A549 (cell line): ENCODE results near the gene CPPED1. TPM values are rescaled to one million over a fixed set of nuclear protein-coding genes. Genes with fewer than 3 reads are reported as not detected.

ENCODE experiments used
- ATAC-seq, 2 experiments: fragments of 200-7000 bp in 1 of 2; fragments of >200 bp in 1 of 2; cut with Nextera tagmentation in 1 of 2; cut with Tn5 transposase in 1 of 2; 3 replicates each; pipeline versions ENCODE4 v1.8.0 to v1.9.1; 2018 to 2020; ENCODE audit warnings: mild to moderate bottlenecking in 1 of 2, moderate library complexity in 1 of 2
- CTCF ChIA-PET: fragments of 300-600 bp; sonication (Branson Sonifier 250); formaldehyde crosslinking; extraction: SDS; loops from one replicate; lab custom pipeline; 2021; ENCODE audit warnings: antibody characterized with exemption, inconsistent platforms; lab: Yijun Ruan, JAX
- POLR2A ChIA-PET: fragments of 350-600 bp; formaldehyde crosslinking; extraction: SDS; loops from one replicate; lab custom pipeline; 2021; ENCODE audit warnings: antibody characterized with exemption, inconsistent platforms; lab: Yijun Ruan, JAX
- DNase-seq, 2 experiments: peaks; one replicate each; pipeline versions ENCODE4 v3.0.0 to v3.0.0-alpha.2; 2011 to 2016; ENCODE audit warnings: low read depth in 1 of 2, low spot score in 1 of 2
- FAIRE-seq: peaks from 2 replicates; lab custom pipeline; 2011; peaks lifted over from hg19 to GRCh38; lab: Jason Lieb, UNC
- H3K27ac ChIP-seq, 2 experiments: fragments of >200 bp; sonication (Bioruptor Twin); formaldehyde crosslinking; 3 replicates each; pipeline ENCODE4 v1.5.1; 2016 to 2017
- H3K4me1 ChIP-seq: fragments of >200 bp; sonication (Bioruptor Twin); formaldehyde crosslinking; 3 replicates; pipeline ENCODE4 v1.6.1; 2016
- H3K4me2 ChIP-seq: fragments of >200 bp; sonication (Bioruptor Twin); formaldehyde crosslinking; 3 replicates; pipeline ENCODE4 v1.6.1; 2016
- H3K4me3 ChIP-seq: fragments of >200 bp; sonication (Bioruptor Twin); formaldehyde crosslinking; 3 replicates; pipeline ENCODE4 v1.5.1; 2016
- H3K9me3 ChIP-seq: fragments of >200 bp; sonication (Bioruptor Twin); formaldehyde crosslinking; 3 replicates; pipeline ENCODE4 v1.6.1; 2016
- BCL3 ChIP-seq: fragments of >200 bp; sonication (Bioruptor Twin); formaldehyde crosslinking; IDR thresholded peaks from 3 replicates; pipeline ENCODE4 v1.6.1; 2016
- CBX8 ChIP-seq: fragments of 200-600 bp; sonication (generic); IDR thresholded peaks from 2 replicates; pipeline ENCODE4 v1.6.1; 2016
- EHF ChIP-seq: fragments of 250-450 bp; sonication (Bioruptor Pico); IDR thresholded peaks from 2 replicates; pipeline ENCODE4 v1.5.0; 2020; ENCODE audit warnings: mild to moderate bottlenecking
- EHMT2 ChIP-seq: fragments of 200-600 bp; sonication (generic); IDR thresholded peaks from 2 replicates; pipeline ENCODE4 v1.6.1; 2016; ENCODE audit warnings: antibody characterized with exemption, low read depth, mild to moderate bottlenecking, moderate library complexity
- EP300 ChIP-seq, 2 experiments: fragments of >200 bp; sonication (Bioruptor Twin); formaldehyde crosslinking; IDR thresholded peaks; 2 replicates in 1 of 2; 3 replicates in 1 of 2; pipeline ENCODE4 v1.6.1; 2016 to 2017
- HOXA7 ChIP-seq: fragments of 250-450 bp; sonication (Bioruptor Pico); IDR thresholded peaks from 2 replicates; pipeline ENCODE4 v1.5.0; 2020; ENCODE audit warnings: mild to moderate bottlenecking, moderate library complexity
- HOXB13 ChIP-seq: fragments of 250-450 bp; sonication (Bioruptor Pico); IDR thresholded peaks from 2 replicates; pipeline ENCODE4 v1.5.0; 2020; ENCODE audit warnings: low read depth, mild to moderate bottlenecking, moderate library complexity
- JUN ChIP-seq, 2 experiments: fragments of >200 bp; sonication (Bioruptor Twin); formaldehyde crosslinking; IDR thresholded peaks; 2 replicates in 1 of 2; 3 replicates in 1 of 2; pipeline ENCODE4 v1.6.1; 2016 to 2017
- KDM1A ChIP-seq: fragments of 200-600 bp; sonication (generic); IDR thresholded peaks from 2 replicates; pipeline ENCODE4 v1.6.1; 2016; ENCODE audit warnings: low read depth, mild to moderate bottlenecking
- MAFK ChIP-seq: fragments of 450-650 bp; IDR thresholded peaks from 2 replicates; pipeline ENCODE4 v1.6.1; 2014; ENCODE audit not compliant: partially characterized antibody
- MAZ ChIP-seq: fragments of 150-350 bp; IDR thresholded peaks from 2 replicates; pipeline ENCODE4 v1.6.1; 2014; ENCODE audit warnings: antibody characterized with exemption, low read depth, low read length, borderline replicate concordance
- MYC ChIP-seq: IDR thresholded peaks from 2 replicates; pipeline ENCODE4 v1.6.1; 2012; ENCODE audit warnings: mild to moderate bottlenecking, inconsistent platforms, low read length, improper control_type of control experiment, borderline replicate concordance
- PHF8 ChIP-seq: fragments of 200-600 bp; sonication (generic); IDR thresholded peaks from 2 replicates; pipeline ENCODE4 v1.6.1; 2016; ENCODE audit warnings: low read depth, mild to moderate bottlenecking, antibody characterized with exemption, moderate library complexity, borderline replicate concordance
- POLR2AphosphoS2 ChIP-seq: conservative IDR thresholded peaks from 2 replicates; pipeline ENCODE4 v1.6.1; 2012; ENCODE audit warnings: low read length, improper control_type of control experiment, inconsistent platforms
- RARB ChIP-seq: fragments of 250-450 bp; sonication (Bioruptor Pico); IDR thresholded peaks from 2 replicates; pipeline ENCODE4 v1.8.0; 2021; ENCODE audit warnings: mild to moderate bottlenecking, moderate library complexity
- RCOR1 ChIP-seq: fragments of 150-350 bp; IDR thresholded peaks from 2 replicates; pipeline ENCODE4 v1.6.1; 2014; ENCODE audit warnings: antibody characterized with exemption, low read length, low read depth
- RFX5 ChIP-seq: fragments of 450-650 bp; IDR thresholded peaks from 2 replicates; pipeline ENCODE4 v1.7.1; 2014; ENCODE audit warnings: antibody characterized with exemption, mild to moderate bottlenecking, moderate library complexity
- RNF2 ChIP-seq: fragments of 200-600 bp; sonication (generic); IDR thresholded peaks from 2 replicates; pipeline ENCODE4 v1.6.1; 2016; ENCODE audit warnings: low read depth, mild to moderate bottlenecking, antibody characterized with exemption, moderate library complexity, borderline replicate concordance
- TFCP2L1 ChIP-seq: fragments of 250-450 bp; sonication (Bioruptor Pico); IDR thresholded peaks from 2 replicates; pipeline ENCODE4 v1.5.0; 2021; ENCODE audit warnings: mild to moderate bottlenecking
- USF2 ChIP-seq: fragments of 450-650 bp; IDR thresholded peaks from 2 replicates; pipeline ENCODE4 v1.6.1; 2014; ENCODE audit warnings: antibody characterized with exemption
- WGBS: methylation state at CpG from one replicate; pipeline ENCODE4 v1.1.6; 2017; ENCODE audit errors: missing lambda C conversion rate; 5-methylcytosine and 5-hydroxymethylcytosine counted together
- polyA plus RNA-seq, 4 experiments: library from polyadenylated mRNA; depleted of rRNA in 3 of 4; stranded (reverse); fragments of >200 nt; fragmentation: RNase III in 1 of 4; extraction: RNeasy Plus Mini Kit Qiagen cat#74134 plus additional on column Dnase treatment in 1 of 4; gene quantifications; 2 replicates in 3 of 4; 3 replicates in 1 of 4; pipeline ENCODE4 v1.2.3, GENCODE V29; 2011 to 2017
- TF ChIP-seq, protein P1 (sequence below): IDR thresholded peaks from 2 replicates; pipeline ENCODE4 v1.6.1; 2012; ENCODE audit warnings: low read depth, borderline replicate concordance
- TF ChIP-seq, protein P2 (sequence below): fragments of 200-600 bp; sonication (generic); IDR thresholded peaks from 2 replicates; pipeline ENCODE4 v1.6.1; 2016; ENCODE audit warnings: antibody characterized with exemption, mild to moderate bottlenecking, moderate library complexity
- TF ChIP-seq, protein P3 (sequence below): fragments of 250-450 bp; sonication (Bioruptor Pico); IDR thresholded peaks from 2 replicates; pipeline ENCODE4 v1.5.0; 2021; ENCODE audit warnings: mild to moderate bottlenecking, moderate library complexity, borderline replicate concordance
- TF ChIP-seq, protein P4 (sequence below): fragments of >200 bp; sonication (Bioruptor Twin); formaldehyde crosslinking; IDR thresholded peaks from 2 replicates; pipeline ENCODE4 v1.6.1; 2016
- TF ChIP-seq, protein P5 (sequence below): fragments of 150-350 bp; IDR thresholded peaks from 2 replicates; pipeline ENCODE4 v1.6.1; 2014; ENCODE audit warnings: low read depth, mild to moderate bottlenecking, low read length

Gene CPPED1
- polyA plus RNA-seq, 2 of the 4 experiments (the other 2 are of a cell fraction): 16.1 to 30.5 TPM

DNA sequence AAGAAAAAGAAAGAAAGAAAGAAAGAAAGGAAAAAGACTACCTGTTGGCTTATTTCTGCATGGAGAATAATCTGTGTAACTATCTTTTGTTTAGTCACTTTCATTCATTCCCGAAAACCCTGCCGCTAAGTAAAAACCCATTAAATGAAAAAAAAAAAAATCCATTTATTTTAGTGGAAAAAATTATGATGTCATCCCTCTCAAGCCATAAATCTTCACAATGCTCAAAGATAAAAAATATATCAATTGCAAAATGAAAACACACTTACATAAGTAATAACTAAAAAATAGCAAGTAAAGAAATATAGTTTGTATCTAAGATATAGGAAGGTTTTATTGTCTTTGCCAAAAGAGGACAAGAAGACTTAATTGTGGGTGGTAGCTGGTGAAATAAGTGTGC, 46.5 kb upstream of the CPPED1 start:
- CTCF ChIA-PET: interaction anchor here (0.8 kb wide), 1 partner anchor 210 kb away, joined by 3 read pairs; no protein-coding TSS in a partner anchor
- 92% methylated on average over 2 of the region's 2 CpGs for WGBS
- Histone ChIP-seq H3K4me1 (no peaks in the 10 kb centered on the region), H3K27ac (no peak overlapping the region), H3K9me3 (no peaks in the 10 kb centered on the region), H3K4me3 (no peak overlapping the region), H3K4me2 (no peak overlapping the region)
- FAIRE-seq (no peak), ATAC-seq (no peak), DNase-seq (no peak)
- TF ChIP-seq, protein P1, sequence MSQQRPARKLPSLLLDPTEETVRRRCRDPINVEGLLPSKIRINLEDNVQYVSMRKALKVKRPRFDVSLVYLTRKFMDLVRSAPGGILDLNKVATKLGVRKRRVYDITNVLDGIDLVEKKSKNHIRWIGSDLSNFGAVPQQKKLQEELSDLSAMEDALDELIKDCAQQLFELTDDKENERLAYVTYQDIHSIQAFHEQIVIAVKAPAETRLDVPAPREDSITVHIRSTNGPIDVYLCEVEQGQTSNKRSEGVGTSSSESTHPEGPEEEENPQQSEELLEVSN: no peak
- TF ChIP-seq USF2 (no peak), HOXA7 (no peak), CBX8 (no peak), MAZ (no peak), RCOR1 (no peak), JUN (IDR thresholded peaks at IDR 0.05) (no peak), RNF2 (no peak), EP300 (IDR thresholded peaks at IDR 0.05) (no peak), MAFK (no peak), RFX5 (no peak)
- TF ChIP-seq, protein P2, sequence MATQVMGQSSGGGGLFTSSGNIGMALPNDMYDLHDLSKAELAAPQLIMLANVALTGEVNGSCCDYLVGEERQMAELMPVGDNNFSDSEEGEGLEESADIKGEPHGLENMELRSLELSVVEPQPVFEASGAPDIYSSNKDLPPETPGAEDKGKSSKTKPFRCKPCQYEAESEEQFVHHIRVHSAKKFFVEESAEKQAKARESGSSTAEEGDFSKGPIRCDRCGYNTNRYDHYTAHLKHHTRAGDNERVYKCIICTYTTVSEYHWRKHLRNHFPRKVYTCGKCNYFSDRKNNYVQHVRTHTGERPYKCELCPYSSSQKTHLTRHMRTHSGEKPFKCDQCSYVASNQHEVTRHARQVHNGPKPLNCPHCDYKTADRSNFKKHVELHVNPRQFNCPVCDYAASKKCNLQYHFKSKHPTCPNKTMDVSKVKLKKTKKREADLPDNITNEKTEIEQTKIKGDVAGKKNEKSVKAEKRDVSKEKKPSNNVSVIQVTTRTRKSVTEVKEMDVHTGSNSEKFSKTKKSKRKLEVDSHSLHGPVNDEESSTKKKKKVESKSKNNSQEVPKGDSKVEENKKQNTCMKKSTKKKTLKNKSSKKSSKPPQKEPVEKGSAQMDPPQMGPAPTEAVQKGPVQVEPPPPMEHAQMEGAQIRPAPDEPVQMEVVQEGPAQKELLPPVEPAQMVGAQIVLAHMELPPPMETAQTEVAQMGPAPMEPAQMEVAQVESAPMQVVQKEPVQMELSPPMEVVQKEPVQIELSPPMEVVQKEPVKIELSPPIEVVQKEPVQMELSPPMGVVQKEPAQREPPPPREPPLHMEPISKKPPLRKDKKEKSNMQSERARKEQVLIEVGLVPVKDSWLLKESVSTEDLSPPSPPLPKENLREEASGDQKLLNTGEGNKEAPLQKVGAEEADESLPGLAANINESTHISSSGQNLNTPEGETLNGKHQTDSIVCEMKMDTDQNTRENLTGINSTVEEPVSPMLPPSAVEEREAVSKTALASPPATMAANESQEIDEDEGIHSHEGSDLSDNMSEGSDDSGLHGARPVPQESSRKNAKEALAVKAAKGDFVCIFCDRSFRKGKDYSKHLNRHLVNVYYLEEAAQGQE: no peak
- POLR2A ChIA-PET: no interaction called here

GRCh38 chr16:12846592-12846991, 42.9 kb upstream of the CPPED1 start:
- no peak overlapping the region for H3K4me3 ChIP-seq
- H3K4me2 ChIP-seq: no peak overlapping the region
- POLR2A ChIA-PET: no interaction called here
- no peaks in the 10 kb centered on the region for H3K9me3 ChIP-seq
- CTCF ChIA-PET: no interaction called here
- FAIRE-seq (no peak), ATAC-seq (no peak), DNase-seq (no peak)
- 92% methylated on average over 1 of the region's 1 CpG for WGBS
- no peaks in the 10 kb centered on the region for H3K4me1 ChIP-seq
- no peak overlapping the region for H3K27ac ChIP-seq
- TF ChIP-seq TFCP2L1 (CRISPR knock-in tag): no peak
- TF ChIP-seq KDM1A: no peak
- no peak for TF ChIP-seq HOXA7
- no peak for TF ChIP-seq HOXB13 (CRISPR knock-in tag)
- TF ChIP-seq RARB (CRISPR knock-in tag): no peak
- no peak for TF ChIP-seq BCL3
- no peak for TF ChIP-seq PHF8
- TF ChIP-seq USF2: no peak
- no peak for TF ChIP-seq JUN (IDR thresholded peaks at IDR 0.05)
- no peak for TF ChIP-seq MYC
- no peak for TF ChIP-seq EHF
- TF ChIP-seq MAZ: no peak
- TF ChIP-seq, protein P3, sequence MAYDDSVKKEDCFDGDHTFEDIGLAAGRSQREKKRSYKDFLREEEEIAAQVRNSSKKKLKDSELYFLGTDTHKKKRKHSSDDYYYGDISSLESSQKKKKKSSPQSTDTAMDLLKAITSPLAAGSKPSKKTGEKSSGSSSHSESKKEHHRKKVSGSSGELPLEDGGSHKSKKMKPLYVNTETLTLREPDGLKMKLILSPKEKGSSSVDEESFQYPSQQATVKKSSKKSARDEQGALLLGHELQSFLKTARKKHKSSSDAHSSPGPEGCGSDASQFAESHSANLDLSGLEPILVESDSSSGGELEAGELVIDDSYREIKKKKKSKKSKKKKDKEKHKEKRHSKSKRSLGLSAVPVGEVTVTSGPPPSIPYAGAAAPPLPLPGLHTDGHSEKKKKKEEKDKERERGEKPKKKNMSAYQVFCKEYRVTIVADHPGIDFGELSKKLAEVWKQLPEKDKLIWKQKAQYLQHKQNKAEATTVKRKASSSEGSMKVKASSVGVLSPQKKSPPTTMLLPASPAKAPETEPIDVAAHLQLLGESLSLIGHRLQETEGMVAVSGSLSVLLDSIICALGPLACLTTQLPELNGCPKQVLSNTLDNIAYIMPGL (CRISPR knock-in tag): no peak
- TF ChIP-seq, protein P4, sequence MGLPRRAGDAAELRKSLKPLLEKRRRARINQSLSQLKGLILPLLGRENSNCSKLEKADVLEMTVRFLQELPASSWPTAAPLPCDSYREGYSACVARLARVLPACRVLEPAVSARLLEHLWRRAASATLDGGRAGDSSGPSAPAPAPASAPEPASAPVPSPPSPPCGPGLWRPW: no peak
- TF ChIP-seq, protein P5, sequence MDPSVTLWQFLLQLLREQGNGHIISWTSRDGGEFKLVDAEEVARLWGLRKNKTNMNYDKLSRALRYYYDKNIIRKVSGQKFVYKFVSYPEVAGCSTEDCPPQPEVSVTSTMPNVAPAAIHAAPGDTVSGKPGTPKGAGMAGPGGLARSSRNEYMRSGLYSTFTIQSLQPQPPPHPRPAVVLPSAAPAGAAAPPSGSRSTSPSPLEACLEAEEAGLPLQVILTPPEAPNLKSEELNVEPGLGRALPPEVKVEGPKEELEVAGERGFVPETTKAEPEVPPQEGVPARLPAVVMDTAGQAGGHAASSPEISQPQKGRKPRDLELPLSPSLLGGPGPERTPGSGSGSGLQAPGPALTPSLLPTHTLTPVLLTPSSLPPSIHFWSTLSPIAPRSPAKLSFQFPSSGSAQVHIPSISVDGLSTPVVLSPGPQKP: no peak
- no peak for TF ChIP-seq EHMT2
- TF ChIP-seq, protein P1: no peak
- TF ChIP-seq POLR2AphosphoS2: no peak
